NCI-H2227 (cell line): ENCODE data around the gene FUNDC2.

Experiments
- DNase-seq: peaks from one replicate; lab custom pipeline; 2025; ENCODE audit not compliant: unreplicated experiment; lab: John Stamatoyannopoulos, UW

FUNDC2 gene

GRCh38 chrX:155023907-155024833, 2.5 kb upstream of the FUNDC2 start:
- DNase-seq: no peak

- DNase-seq: no peak
Observed at GRCh38 chrX:155026420-155026726, 271 bp upstream of the FUNDC2 start.

- peak; percentile 24 for DNase-seq
Observed at GRCh38 chrX:155027509-155028066, 944 bp downstream of the FUNDC2 start.

- peak; percentile 6 for DNase-seq
Observed at GRCh38 chrX:155028129-155028528, 1.5 kb downstream of the FUNDC2 start.

GRCh38 chrX:155028877-155029291, 2.2 kb downstream of the FUNDC2 start:
- no peak for DNase-seq

DNA sequence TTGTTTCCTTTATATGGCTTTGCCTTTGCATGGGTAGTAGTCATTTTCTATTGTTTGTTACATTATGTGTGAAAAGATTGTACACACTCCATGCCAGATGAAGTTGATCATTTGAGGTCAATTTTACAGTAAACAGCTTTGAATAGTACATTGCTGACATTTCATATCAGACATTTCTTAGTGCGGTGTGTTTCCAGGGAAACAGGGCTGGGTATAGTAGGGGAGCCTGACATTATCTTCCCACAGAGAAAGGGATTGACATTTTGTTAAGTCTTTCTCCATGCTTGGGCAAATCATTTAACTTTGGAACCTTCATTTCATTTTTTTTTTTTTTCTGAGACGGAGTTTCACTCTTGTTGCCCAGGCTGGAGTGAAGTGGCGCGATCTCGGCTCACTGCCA, 5.0 kb downstream of the FUNDC2 start:
- DNase-seq: no peak

DNA sequence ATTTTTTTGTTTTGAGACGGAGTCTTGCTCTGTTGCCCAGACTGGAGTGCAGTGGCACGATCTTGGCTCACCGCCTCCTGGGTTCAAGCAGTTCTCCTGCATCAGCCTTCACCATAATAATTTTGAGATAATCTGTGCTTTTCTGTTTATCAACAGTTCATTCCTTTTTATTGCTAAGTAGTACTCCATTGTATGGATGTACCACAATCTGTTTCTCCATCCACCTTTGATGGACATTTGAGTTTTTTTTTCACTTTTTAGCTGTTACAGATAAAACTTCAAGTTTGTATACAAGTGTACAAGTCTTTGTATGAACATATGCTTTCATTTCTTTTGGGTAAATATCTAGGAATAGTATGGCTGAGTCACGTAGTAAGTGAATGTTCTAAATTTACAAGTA, 9.0 kb downstream of the FUNDC2 start:
- DNase-seq: no peak

DNA sequence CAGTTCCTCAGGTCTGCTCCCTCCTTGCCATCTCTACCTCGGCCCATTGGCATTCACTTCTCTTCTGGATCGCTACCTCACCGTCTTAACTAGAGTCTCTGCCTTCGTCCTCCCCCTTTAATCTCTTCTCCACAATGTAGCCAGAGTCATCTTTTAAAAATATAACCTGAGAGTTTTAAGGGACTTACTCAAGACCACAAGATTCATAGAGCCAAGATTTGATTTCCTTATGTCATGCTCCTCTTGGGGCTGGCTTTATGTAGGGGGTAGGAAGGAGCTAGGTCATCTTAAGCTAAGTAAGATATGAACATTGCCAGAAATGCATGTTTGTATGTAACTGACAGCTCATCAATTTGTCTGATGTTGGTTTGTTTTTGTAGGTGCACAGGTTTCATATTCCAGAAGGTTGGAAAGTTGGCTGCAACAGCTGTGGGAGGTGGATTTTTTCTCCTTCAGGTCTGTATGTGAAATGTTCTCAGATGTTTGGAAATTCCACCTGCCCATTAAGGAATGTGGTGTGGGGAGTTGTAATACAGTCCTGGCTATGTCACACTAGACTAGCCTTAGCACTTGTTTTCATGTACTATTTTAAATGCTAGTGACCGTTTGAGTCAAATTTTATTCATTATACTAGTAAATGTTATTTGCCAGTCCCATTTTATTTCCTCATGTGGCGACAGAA, 19.6 kb downstream of the FUNDC2 start:
- DNase-seq: no peak

GRCh38 chrX:155046811-155047528, 20.3 kb downstream of the FUNDC2 start:
- DNase-seq: no peak

- DNase-seq: peak; percentile 64
Observed at GRCh38 chrX:155048977-155049619, 22.5 kb downstream of the FUNDC2 start.

- no peak for DNase-seq
Observed at GRCh38 chrX:155052738-155053498, 26.3 kb downstream of the FUNDC2 start.

DNA sequence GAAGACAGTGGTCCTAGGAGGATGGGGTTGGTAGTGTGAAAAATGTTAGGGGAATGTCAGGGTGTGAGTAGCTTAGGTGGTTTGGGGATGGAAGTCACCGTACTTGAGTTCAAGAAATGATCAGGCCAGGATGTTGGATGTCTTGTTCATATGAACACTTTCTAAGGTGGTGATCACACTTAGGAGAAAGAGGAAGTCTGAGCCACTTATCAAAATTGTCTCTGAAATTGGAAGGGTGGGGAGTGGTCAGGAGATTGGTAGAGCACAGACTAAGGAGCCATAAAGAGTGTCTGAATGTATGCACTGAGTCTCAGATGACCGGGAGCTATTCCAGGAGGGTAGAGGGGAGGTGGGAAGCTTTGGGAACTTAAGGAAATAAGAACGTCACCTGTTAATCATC, 27.0 kb downstream of the FUNDC2 start:
- no peak for DNase-seq

- no peak for DNase-seq
Observed at GRCh38 chrX:155054255-155054654, 27.6 kb downstream of the FUNDC2 start.

GRCh38 chrX:155055494-155055893, 28.9 kb downstream of the FUNDC2 start:
- DNase-seq: no peak

- DNase-seq: no peak
Observed at GRCh38 chrX:155056471-155056870, 29.8 kb downstream of the FUNDC2 start.

DNA sequence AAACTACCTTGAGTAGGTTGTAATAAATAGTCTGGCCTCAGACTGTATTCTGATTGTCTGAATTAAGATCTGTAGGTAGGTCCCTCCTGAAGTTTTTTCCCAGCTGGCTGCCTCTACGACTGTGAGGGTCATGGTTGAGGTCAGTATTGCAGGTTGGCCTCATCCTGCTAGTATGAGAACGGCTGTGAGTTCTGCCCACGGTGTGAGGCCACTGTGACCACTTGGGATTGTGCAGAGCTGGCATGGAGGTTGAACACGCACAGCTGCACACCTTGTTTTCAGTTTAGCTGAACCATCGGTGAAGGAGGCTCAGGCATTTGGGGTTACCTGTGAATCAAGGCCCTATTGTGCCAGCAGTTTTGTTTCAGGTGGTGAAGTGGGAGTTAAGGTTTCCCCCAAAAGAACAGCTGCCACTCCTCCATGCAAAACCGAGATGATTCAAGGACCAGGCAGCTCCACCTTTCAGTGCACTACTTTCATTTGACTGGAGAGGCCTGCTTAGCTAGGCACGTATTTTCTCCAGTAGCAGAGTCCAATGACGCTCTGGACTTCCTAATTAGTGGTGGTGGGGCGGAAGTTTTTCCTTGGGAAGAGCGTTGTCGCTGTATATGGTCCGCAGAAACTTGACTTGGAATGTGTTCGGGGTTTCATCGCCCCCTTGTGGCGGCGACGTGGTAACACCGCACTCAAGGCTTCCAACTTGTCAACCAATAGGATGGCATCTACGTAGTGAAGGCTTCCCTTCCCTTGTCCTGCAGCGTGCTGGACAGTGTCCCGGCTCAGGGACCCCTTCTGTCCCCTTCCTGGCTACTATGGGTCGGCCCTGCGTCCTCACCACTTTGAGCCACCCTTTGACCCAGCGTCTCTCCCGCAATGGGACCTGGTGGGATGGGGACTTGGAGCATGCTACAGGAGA, 30.5 kb downstream of the FUNDC2 start:
- peak; percentile 73 for DNase-seq

DNA sequence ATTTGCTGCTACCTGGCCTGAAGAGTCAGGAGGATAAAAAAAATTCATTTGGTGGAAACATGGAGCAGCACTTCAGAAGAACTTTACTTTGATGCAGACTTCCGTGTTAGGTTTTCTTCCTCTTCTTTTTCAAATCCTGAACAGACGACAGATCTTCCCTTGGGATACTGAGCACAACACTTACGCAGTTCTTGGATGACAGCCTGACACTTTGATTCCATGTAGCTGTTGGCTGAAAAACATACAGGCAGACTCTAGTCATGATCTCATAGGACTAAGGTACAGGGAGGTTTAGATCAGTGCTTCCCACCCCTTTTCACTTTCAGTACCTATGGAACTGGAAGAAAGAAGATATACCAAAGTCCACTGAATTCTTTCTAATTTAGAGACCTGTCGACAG, 35.1 kb downstream of the FUNDC2 start:
- DNase-seq: no peak

GRCh38 chrX:155065035-155065734, 38.5 kb downstream of the FUNDC2 start:
- no peak for DNase-seq

DNA sequence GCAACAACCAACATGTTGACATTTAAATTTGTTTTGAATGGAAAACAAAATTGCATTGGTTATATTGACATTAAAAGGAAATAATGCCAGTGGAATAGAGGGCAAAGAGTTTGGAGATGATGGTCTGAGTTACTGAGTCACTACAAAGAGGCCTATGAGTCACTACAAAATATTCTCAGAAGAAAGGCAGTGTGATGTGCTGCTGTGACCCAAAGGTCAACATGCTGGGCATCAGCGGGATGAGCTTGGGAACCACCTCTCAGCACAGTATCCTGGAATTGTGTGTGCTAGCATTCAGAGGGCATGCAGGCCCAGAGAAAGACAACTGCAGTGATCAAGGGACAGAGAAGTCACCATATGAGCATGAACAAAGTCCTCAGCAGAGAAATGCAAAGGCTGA, 41.5 kb downstream of the FUNDC2 start:
- DNase-seq: peak; percentile 1
